Measurements from ENCODE around the gene CCSER1.

- no peak for TF ChIP-seq EZH2 (IDR thresholded peaks at IDR 0.05; ENCODE audit: borderline replicate concordance, low read length)
- TF ChIP-seq, protein P1, sequence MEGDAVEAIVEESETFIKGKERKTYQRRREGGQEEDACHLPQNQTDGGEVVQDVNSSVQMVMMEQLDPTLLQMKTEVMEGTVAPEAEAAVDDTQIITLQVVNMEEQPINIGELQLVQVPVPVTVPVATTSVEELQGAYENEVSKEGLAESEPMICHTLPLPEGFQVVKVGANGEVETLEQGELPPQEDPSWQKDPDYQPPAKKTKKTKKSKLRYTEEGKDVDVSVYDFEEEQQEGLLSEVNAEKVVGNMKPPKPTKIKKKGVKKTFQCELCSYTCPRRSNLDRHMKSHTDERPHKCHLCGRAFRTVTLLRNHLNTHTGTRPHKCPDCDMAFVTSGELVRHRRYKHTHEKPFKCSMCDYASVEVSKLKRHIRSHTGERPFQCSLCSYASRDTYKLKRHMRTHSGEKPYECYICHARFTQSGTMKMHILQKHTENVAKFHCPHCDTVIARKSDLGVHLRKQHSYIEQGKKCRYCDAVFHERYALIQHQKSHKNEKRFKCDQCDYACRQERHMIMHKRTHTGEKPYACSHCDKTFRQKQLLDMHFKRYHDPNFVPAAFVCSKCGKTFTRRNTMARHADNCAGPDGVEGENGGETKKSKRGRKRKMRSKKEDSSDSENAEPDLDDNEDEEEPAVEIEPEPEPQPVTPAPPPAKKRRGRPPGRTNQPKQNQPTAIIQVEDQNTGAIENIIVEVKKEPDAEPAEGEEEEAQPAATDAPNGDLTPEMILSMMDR (IDR thresholded peaks at IDR 0.05; ENCODE audit: low read length): no peak
Measured at GRCh38 chr4:90227177-90227576, 100.0 kb downstream of the CCSER1 start.

All from OCI-LY1 (cell line).